ENCODE measurements around the gene P2RX2.

The P2RX2 gene

DNA sequence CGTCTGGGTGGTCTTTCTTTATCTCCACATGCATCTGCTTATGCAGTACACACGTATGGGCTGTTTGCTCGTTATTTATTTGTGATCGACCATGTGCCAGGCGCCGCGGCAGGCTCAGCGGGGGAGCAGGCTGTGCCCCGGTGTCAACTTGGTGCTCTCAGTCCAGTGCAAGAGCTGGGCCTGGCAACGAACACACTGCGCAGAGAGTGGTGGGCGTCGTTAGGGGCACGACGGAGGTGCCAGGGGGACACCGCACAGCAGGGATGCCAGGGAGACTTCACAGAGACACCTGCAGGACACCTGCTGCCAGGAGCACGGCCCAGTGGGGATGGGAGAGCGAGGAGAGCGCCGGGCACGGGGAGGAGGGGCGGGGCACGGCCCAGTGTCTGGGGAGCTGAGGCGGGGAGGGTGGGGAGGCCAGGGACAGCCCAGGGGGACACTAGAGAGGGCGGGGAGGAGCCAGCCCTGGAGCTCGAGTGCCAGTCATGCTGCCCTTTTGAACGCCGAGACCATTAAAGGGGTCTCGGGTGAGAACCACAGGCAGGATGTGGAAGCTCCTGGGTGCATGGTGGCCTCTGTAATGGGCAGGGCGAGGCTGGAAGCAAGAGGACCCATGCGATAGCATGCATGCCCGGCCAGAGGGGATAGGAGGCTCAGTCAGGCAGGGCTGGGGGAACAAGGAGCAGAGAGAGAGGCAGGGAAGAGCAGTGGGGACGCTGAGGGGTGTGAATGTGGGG lies 7.5 kb upstream of the P2RX2 start:
- TF ChIP-seq, protein P1, sequence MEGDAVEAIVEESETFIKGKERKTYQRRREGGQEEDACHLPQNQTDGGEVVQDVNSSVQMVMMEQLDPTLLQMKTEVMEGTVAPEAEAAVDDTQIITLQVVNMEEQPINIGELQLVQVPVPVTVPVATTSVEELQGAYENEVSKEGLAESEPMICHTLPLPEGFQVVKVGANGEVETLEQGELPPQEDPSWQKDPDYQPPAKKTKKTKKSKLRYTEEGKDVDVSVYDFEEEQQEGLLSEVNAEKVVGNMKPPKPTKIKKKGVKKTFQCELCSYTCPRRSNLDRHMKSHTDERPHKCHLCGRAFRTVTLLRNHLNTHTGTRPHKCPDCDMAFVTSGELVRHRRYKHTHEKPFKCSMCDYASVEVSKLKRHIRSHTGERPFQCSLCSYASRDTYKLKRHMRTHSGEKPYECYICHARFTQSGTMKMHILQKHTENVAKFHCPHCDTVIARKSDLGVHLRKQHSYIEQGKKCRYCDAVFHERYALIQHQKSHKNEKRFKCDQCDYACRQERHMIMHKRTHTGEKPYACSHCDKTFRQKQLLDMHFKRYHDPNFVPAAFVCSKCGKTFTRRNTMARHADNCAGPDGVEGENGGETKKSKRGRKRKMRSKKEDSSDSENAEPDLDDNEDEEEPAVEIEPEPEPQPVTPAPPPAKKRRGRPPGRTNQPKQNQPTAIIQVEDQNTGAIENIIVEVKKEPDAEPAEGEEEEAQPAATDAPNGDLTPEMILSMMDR (IDR thresholded peaks at IDR 0.05; ENCODE audit: borderline replicate concordance, control extremely low read depth, extremely low read depth, insufficient read depth, missing control alignments): no peak
- no peak for DNase-seq (ENCODE audit: low spot score)
- in situ Hi-C loops (cut with MboI; ENCODE audit: low sequenced_read_pairs, unreplicated experiment): loop anchor here (25.0 kb wide), 1 partner anchor 199 kb away; no protein-coding TSS in a partner anchor

DNA sequence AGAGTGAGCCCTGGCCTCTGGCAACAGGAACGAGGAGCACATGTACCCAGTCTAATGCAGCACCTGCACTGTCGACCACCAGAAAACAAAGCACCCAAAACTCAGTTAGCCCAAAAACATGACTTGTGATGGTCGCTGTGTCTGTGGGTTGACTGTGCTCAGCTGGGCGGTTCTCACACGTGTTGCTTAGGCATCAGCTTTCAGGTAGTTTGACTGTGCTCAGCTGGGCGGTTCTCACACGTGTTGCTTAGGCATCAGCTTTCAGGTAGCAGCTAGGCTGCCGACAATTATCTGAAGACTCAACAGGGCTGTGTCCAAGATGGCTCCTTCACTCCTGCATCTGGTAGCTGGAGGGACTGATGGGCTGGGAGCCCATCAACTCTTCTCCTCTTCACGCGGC lies 7.0 kb upstream of the P2RX2 start:
- TF ChIP-seq, protein P1 (IDR thresholded peaks at IDR 0.05; ENCODE audit: borderline replicate concordance, control extremely low read depth, extremely low read depth, insufficient read depth, missing control alignments): no peak
- no peak for DNase-seq (ENCODE audit: low spot score)
- in situ Hi-C loops (cut with MboI; ENCODE audit: low sequenced_read_pairs, unreplicated experiment): loop anchor here (25.0 kb wide), 1 partner anchor 199 kb away; no protein-coding TSS in a partner anchor

DNA sequence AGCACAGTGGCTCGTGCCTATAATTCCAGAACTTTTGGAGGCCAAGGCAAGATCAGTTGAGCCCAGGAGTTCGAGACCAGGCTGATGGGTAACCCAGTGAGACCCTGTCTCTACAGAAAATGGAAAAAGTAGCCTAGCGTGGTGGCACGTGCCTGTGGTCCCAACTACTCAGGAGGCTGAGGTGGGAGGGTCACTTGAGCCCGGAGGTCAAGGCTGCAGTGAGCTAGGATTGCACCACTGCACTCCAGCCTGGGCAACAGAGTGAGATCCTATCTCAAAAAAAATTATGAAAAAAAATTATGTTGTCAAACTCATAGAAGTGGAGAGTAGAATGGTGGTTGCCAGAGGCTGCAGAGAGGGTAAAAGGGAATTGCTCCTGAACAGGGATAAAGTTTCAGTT lies 4.5 kb upstream of the P2RX2 start:
- in situ Hi-C loops (cut with MboI; ENCODE audit: low sequenced_read_pairs, unreplicated experiment): loop anchor here (25.0 kb wide), 1 partner anchor 202 kb away; no protein-coding TSS in a partner anchor
- DNase-seq (ENCODE audit: low spot score): no peak
- TF ChIP-seq, protein P1 (IDR thresholded peaks at IDR 0.05; ENCODE audit: borderline replicate concordance, control extremely low read depth, extremely low read depth, insufficient read depth, missing control alignments): no peak

DNA sequence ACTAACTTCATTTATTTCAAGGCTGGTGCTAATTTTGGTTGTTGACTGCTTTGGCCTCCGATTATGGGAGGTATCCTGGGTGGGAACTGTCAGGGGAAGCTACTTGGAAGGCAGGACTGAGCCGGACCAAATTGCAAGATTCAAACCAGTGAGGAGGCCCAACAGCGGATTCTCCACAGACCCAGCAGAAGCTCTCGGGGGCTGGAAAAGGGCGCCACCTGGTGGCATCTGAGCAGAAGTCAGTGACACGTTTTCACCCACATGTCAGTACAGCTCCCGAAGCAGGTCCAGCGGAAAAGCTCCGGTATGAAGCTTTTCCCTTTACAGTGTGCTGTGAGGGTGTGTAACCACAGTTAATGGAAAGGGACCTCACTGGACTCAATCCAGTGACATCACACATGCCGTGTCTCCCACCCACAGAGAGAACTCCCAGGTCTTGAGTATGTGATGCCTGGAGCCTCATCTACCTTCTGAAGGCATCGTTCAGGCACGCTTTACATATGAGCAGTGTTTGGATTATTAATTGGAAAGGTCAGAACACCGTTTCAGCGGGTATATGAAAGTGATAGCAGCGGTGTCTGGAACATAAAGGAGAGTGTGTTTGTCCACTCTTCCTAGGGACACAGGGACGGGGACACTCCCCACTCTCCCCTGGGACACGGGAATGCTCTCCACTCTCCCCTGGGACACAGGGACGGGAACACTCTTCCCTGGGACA lies 3.6 kb upstream of the P2RX2 start:
- TF ChIP-seq, protein P1 (IDR thresholded peaks at IDR 0.05; ENCODE audit: borderline replicate concordance, control extremely low read depth, extremely low read depth, insufficient read depth, missing control alignments): peak; percentile 66
- in situ Hi-C loops (cut with MboI; ENCODE audit: low sequenced_read_pairs, unreplicated experiment): loop anchor here (25.0 kb wide), 1 partner anchor 203 kb away; no protein-coding TSS in a partner anchor
- peak; percentile 87 for DNase-seq (ENCODE audit: low spot score)

DNA sequence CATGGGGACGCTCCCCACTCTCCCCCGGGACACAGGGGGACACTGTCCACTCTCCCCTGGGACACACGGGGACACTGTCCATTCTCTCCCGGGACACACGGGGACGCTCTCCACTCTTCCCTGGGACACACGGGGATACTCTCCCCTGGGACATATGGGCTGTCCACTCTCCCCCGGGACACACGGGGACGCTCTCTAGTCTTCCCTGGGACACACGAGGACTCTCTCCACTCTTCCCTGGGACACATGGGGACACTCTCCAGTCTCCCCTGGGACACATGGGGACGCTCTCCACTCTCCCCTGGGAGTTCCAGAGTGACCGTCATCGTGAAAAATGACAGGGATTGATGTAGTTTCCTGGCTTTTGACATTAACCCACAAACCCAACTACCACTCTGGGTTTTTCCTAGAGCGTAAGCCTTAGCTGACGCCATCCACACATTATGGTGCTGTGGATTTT lies 3.0 kb upstream of the P2RX2 start:
- TF ChIP-seq, protein P1 (IDR thresholded peaks at IDR 0.05; ENCODE audit: borderline replicate concordance, control extremely low read depth, extremely low read depth, insufficient read depth, missing control alignments): no peak
- in situ Hi-C loops (cut with MboI; ENCODE audit: low sequenced_read_pairs, unreplicated experiment): loop anchor here (25.0 kb wide), 1 partner anchor 203 kb away; no protein-coding TSS in a partner anchor
- no peak for DNase-seq (ENCODE audit: low spot score)

DNA sequence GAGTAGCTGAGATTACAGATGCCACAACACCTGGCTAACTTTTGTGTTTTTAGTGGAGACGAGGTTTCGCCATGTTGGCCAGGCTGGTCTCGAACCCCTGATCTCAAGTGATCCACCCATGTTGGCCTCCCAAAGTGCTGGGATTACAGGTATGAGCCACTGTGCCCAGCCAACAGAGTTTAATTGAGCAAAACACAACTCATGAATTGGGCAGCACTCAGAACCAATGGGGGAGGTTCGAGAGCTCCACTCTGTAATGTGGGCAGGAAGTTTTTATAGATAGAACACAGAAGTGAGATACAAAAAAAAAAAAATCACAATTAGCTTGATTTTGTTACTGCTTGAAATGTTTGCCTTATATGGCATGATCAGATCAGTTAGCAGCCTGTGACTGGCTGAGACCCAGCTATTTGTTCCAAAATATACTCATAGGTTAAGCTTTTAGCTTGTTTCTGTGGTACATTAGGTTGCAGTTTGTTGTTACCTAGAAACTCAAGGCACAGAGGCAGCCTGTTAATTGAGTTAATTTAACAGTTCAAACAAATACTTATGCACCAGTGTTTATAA lies 1.4 kb upstream of the P2RX2 start:
- TF ChIP-seq, protein P1 (IDR thresholded peaks at IDR 0.05; ENCODE audit: borderline replicate concordance, control extremely low read depth, extremely low read depth, insufficient read depth, missing control alignments): no peak
- no peak for DNase-seq (ENCODE audit: low spot score)
- in situ Hi-C loops (cut with MboI; ENCODE audit: low sequenced_read_pairs, unreplicated experiment): loop anchor here (25.0 kb wide), 1 partner anchor 205 kb away; no protein-coding TSS in a partner anchor
